Activated T-cell treated with anti-CD3 and anti-CD28 coated beads, Interleukin-2, amount 50 U/mL, for 4 hours (primary cell): ENCODE measurements around the gene KRTAP5-1. TPM values are rescaled to one million over a fixed set of nuclear protein-coding genes. Genes with fewer than 3 reads are reported as not detected.

Source experiments
- ATAC-seq, 2 donors: fragments of 200-7000 bp; cut with Tn5 transposase; one replicate each; pipeline ENCODE4 v1.10.0; 2021
- DNase-seq: peaks from one replicate; pipeline ENCODE4 v3.0.0-alpha.2; 2020
- H3K27me3 Mint-ChIP-seq: one replicate; pipeline ENCODE4 v1.8.0; 2021; ENCODE audit warnings: low read depth, mixed read lengths
- H3K36me3 Mint-ChIP-seq: one replicate; pipeline ENCODE4 v1.8.0; 2022; ENCODE audit warnings: mixed read lengths; ENCODE audit not compliant: insufficient read depth
- H3K4me1 Mint-ChIP-seq: one replicate; pipeline ENCODE4 v1.8.0; 2021; ENCODE audit warnings: low read depth, mixed read lengths
- H3K4me3 Mint-ChIP-seq: one replicate; pipeline ENCODE4 v1.8.0; 2021; ENCODE audit warnings: mild to moderate bottlenecking, moderate library complexity, mixed read lengths
- H3K9me3 Mint-ChIP-seq: one replicate; pipeline ENCODE4 v1.8.0; 2021; ENCODE audit warnings: mixed read lengths
- total RNA-seq, 3 donors: library from RNA; stranded (reverse); gene quantifications; one replicate each; pipeline ENCODE4 v1.2.1, GENCODE V29; 2021

The KRTAP5-1 gene
- total RNA-seq, 3 donors from 2014 or later: not detected

GRCh38 chr11:1543606-1544263, 41.3 kb downstream of the KRTAP5-1 start:
- Mint-ChIP-seq H3K27me3 (peaks cover 27% of the 10 kb centered on the region), H3K4me3 (no peak overlapping the region), H3K4me1 (peaks cover 2% of the 10 kb centered on the region), H3K36me3 (no peaks in the 10 kb centered on the region), H3K9me3 (no peaks in the 10 kb centered on the region)
- no peak for ATAC-seq
- no peak for DNase-seq

DNA sequence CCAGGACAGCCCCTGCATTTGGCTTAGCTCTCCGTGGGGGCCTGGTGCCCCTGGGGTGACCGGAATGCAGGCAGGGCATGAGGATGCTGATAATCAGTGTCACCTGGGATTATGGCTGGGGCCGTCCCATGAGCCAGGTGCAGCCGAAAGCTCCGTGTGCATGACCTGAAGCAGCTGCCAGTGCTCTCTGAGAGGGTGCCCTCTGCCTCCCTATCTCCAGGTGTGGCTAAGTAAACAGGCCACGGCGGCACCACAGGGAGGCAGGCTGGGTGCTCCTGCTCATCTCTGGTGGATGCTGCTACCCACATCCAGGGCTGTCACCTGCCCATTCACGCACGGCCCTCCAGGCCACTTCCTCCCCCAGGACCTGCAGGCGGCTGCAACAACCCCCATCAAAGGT, 42.8 kb downstream of the KRTAP5-1 start:
- no peaks in the 10 kb centered on the region for H3K36me3 Mint-ChIP-seq
- no peaks in the 10 kb centered on the region for H3K9me3 Mint-ChIP-seq
- ATAC-seq (no peak), DNase-seq (no peak)
- H3K27me3 Mint-ChIP-seq: peaks cover 23% of the 10 kb centered on the region
- H3K4me3 Mint-ChIP-seq: no peak overlapping the region
- no peaks in the 10 kb centered on the region for H3K4me1 Mint-ChIP-seq

DNA sequence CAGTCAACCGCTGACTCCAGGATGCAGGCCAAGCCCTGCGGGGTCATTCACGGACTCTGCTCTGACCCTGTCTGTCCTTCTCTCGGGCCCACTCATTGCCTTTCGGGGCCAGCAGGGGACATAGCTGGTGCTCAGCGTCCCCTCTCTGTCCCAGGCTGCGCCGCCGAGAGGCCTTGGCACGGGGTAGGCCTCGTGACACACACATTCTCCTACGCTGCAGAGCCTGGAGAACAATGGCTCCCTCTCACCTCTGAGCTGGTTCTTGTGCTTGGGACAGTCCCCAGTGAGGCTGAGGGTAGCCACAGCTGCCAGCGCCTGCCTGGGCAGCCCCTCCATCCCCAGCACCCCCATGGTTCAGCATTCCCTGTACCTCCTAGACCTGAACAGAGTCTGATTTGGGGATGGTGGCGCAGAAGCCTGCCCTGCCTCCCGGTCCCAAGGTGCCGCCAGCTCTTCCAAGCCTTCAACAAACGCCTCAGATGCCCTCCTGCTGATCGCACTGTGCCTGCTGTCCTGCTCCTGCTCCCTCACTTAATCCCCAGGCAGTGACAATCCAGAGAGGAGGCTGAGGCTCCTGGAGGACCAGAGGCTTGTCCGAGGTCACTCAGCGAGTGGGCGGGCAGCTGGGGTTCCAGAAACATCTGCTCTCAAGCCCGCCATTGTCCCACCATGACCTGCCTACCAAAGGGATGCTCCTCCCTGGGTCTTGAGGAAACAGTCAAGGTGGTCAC, 43.4 kb downstream of the KRTAP5-1 start:
- H3K36me3 Mint-ChIP-seq: no peaks in the 10 kb centered on the region
- peaks cover 23% of the 10 kb centered on the region for H3K27me3 Mint-ChIP-seq
- peaks cover 2% of the 10 kb centered on the region for H3K4me1 Mint-ChIP-seq
- ATAC-seq (no peak), DNase-seq (no peak)
- H3K4me3 Mint-ChIP-seq: no peak overlapping the region
- H3K9me3 Mint-ChIP-seq: no peaks in the 10 kb centered on the region

GRCh38 chr11:1540074-1540473, 45.0 kb downstream of the KRTAP5-1 start:
- DNase-seq (no peak), ATAC-seq (no peak)
- Mint-ChIP-seq H3K27me3 (peaks cover 9% of the 10 kb centered on the region), H3K36me3 (peaks cover 3% of the 10 kb centered on the region), H3K4me3 (no peak overlapping the region), H3K9me3 (no peaks in the 10 kb centered on the region), H3K4me1 (peaks cover 10% of the 10 kb centered on the region)

DNA sequence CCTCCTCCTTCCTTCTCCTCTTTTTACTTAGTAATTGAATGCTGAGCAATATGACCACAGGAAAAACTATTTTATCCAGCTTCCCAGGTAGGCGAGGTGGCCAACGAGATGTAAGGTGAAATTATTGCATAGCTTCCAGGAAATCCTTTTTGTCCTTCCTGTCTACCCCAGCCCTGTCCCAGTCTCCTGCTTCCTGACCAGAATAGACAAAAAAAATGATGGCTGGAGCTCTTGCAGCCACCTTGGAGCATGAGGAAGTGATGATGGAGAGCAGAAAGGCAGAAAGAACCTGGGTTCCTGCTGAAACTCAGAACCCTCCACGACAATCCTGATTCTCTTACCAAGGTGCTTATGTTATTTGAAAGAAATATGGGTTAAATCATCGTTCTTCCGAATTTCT, 46.9 kb downstream of the KRTAP5-1 start:
- H3K4me1 Mint-ChIP-seq: peaks cover 20% of the 10 kb centered on the region
- ATAC-seq (no peak), DNase-seq (no peak)
- H3K36me3 Mint-ChIP-seq: peaks cover 3% of the 10 kb centered on the region
- H3K27me3 Mint-ChIP-seq: peaks cover 2% of the 10 kb centered on the region
- H3K9me3 Mint-ChIP-seq: no peaks in the 10 kb centered on the region
- no peak overlapping the region for H3K4me3 Mint-ChIP-seq

GRCh38 chr11:1536065-1536843, 48.8 kb downstream of the KRTAP5-1 start:
- no peaks in the 10 kb centered on the region for H3K9me3 Mint-ChIP-seq
- DNase-seq: no peak
- peaks cover 5% of the 10 kb centered on the region for H3K36me3 Mint-ChIP-seq
- H3K4me3 Mint-ChIP-seq: no peak overlapping the region
- ATAC-seq: no peak
- peaks cover 34% of the 10 kb centered on the region for H3K4me1 Mint-ChIP-seq
- H3K27me3 Mint-ChIP-seq: peaks cover 2% of the 10 kb centered on the region

DNA sequence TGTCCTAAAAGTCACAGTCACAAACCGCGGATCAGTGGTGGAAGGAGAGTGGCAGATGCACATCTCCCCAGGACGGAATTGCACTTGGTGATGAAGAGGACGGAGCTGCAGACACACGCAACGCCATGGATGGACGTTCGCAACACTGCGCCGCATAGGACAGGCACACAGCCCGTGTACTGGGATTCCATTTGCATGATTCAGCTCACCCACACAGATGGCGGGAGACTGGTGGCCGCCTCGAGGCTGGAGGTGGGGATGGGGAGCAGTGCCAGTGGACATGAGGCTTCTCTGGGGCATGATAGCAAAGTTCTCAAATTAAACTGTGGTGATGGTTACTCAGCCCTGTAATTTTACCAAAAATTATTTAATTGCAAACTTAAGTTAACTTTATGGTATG, 50.4 kb downstream of the KRTAP5-1 start:
- H3K27me3 Mint-ChIP-seq: peaks cover 2% of the 10 kb centered on the region

More for the DNA sequence above, 50.4 kb downstream of the KRTAP5-1 start:
- H3K9me3 Mint-ChIP-seq: no peaks in the 10 kb centered on the region
- H3K4me3 Mint-ChIP-seq: no peak overlapping the region
- peaks cover 5% of the 10 kb centered on the region for H3K36me3 Mint-ChIP-seq
- no peak for ATAC-seq
- DNase-seq: no peak
- peaks cover 42% of the 10 kb centered on the region for H3K4me1 Mint-ChIP-seq

Other genes starting within 250 kb of the KRTAP5-1 start
- gene BRSK2, start 195.3 kb downstream of the KRTAP5-1 start, total RNA-seq: under 1 TPM; 0.53 to 0.94 (median 0.76) TPM
- 10 to 100 TPM; 17.7 to 20.1 (median 18.2) TPM for gene MOB2, start 98.5 kb downstream of the KRTAP5-1 start, total RNA-seq
- 1 to 10 TPM; 5.4 to 6.0 (median 5.7) TPM for gene DUSP8, start 13.0 kb downstream of the KRTAP5-1 start, total RNA-seq
- gene KRTAP5-2, start 13.0 kb upstream of the KRTAP5-1 start, total RNA-seq: not detected
- not detected for gene KRTAP5-3, start 23.2 kb upstream of the KRTAP5-1 start, total RNA-seq
- not detected for gene KRTAP5-4, start 36.9 kb upstream of the KRTAP5-1 start, total RNA-seq
- gene KRTAP5-5, start 44.5 kb upstream of the KRTAP5-1 start, total RNA-seq: not detected
- not detected for gene KRTAP5-6, start 111.9 kb upstream of the KRTAP5-1 start, total RNA-seq
- gene IFITM10, start 165.3 kb upstream of the KRTAP5-1 start, total RNA-seq: under 1 TPM; 0.33 to 0.53 (median 0.33) TPM
- 100 to 1,000 TPM in 1 of 3 donors, 10 to 100 TPM in 2; 74.9 to 101 (median 83.7) TPM for gene CTSD, start 178.6 kb upstream of the KRTAP5-1 start, total RNA-seq
- gene SYT8, start 249.7 kb upstream of the KRTAP5-1 start, total RNA-seq: not detected